Measurements from ENCODE around the gene MCC.

DNA sequence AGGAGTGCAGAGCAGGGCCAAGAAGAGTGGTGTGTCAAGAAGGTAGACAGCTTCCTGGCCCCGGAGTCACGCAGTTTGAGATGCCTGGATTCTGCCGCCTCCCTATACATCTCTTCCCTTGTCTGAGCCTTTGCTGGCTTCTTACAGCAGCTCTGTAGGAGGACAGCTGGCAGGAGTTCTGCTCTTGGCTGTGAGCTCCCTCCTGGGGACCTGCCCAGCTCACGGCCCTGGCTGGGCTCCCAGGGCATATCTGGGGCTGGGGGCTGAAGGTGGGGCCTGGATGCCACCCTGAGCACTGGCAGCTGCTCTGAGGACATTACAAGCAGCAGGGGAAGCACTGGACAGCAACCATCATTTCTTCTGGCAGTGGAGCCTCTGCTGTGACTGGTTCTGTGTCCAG lies 52.7 kb downstream of the MCC start:
- TF ChIP-seq, protein P1, sequence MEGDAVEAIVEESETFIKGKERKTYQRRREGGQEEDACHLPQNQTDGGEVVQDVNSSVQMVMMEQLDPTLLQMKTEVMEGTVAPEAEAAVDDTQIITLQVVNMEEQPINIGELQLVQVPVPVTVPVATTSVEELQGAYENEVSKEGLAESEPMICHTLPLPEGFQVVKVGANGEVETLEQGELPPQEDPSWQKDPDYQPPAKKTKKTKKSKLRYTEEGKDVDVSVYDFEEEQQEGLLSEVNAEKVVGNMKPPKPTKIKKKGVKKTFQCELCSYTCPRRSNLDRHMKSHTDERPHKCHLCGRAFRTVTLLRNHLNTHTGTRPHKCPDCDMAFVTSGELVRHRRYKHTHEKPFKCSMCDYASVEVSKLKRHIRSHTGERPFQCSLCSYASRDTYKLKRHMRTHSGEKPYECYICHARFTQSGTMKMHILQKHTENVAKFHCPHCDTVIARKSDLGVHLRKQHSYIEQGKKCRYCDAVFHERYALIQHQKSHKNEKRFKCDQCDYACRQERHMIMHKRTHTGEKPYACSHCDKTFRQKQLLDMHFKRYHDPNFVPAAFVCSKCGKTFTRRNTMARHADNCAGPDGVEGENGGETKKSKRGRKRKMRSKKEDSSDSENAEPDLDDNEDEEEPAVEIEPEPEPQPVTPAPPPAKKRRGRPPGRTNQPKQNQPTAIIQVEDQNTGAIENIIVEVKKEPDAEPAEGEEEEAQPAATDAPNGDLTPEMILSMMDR (IDR thresholded peaks at IDR 0.05), result no peak
- no peak for TF ChIP-seq POLR2A (IDR thresholded peaks at IDR 0.05)

Data from uterus (tissue), 2 donors.